Prostate gland (tissue), 2 donors: Measurements from ENCODE around the gene IDNK.
"Not testable (repeated sequence)": the region's sequence is repeated elsewhere in the genome, so short reads cannot be mapped to it uniquely, and the experiment has no call there.

Experiments
- POLR2A ChIP-seq: fragments of 450-650 bp; IDR thresholded peaks from one replicate; pipeline ENCODE4 v1.6.1; 2016; ENCODE audit warnings: antibody characterized with exemption, mild to moderate bottlenecking
- POLR2AphosphoS5 ChIP-seq: sonication (generic); formaldehyde crosslinking; IDR thresholded peaks from one replicate; pipeline ENCODE4 v1.6.1; 2017; ENCODE audit warnings: antibody characterized with exemption
- TF ChIP-seq, protein P1 (sequence below), 4 experiments: fragments of 200-600 bp in 2 of 4; fragments of 450-650 bp in 2 of 4; sonication (generic) in 2 of 4; IDR thresholded peaks; 1 replicate in 3 of 4; 2 replicates in 1 of 4; pipeline ENCODE4 v1.5.1; 2016 to 2019; ENCODE audit warnings: antibody characterized with exemption in 4 of 4, mild to moderate bottlenecking in 2 of 4, moderate library complexity in 2 of 4

- TF ChIP-seq, protein P1, sequence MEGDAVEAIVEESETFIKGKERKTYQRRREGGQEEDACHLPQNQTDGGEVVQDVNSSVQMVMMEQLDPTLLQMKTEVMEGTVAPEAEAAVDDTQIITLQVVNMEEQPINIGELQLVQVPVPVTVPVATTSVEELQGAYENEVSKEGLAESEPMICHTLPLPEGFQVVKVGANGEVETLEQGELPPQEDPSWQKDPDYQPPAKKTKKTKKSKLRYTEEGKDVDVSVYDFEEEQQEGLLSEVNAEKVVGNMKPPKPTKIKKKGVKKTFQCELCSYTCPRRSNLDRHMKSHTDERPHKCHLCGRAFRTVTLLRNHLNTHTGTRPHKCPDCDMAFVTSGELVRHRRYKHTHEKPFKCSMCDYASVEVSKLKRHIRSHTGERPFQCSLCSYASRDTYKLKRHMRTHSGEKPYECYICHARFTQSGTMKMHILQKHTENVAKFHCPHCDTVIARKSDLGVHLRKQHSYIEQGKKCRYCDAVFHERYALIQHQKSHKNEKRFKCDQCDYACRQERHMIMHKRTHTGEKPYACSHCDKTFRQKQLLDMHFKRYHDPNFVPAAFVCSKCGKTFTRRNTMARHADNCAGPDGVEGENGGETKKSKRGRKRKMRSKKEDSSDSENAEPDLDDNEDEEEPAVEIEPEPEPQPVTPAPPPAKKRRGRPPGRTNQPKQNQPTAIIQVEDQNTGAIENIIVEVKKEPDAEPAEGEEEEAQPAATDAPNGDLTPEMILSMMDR (IDR thresholded peaks at IDR 0.05): not testable (repeated sequence)
- not testable (repeated sequence) for TF ChIP-seq POLR2AphosphoS5, POLR2A
Measured at GRCh38 chr9:83613298-83613697, 9.6 kb upstream of the IDNK start.
